KG1 (cell line): Measurements from ENCODE around the gene NPR2.

Source experiments
- DNase-seq: peaks from one replicate; lab custom pipeline; 2025; lab: John Stamatoyannopoulos, UW

Gene NPR2

GRCh38 chr9:35832814-35833213 lies 41.4 kb downstream of the NPR2 start:
- no peak for DNase-seq

- DNase-seq = no peak
Observed at GRCh38 chr9:35834260-35835215, 43.1 kb downstream of the NPR2 start.

GRCh38 chr9:35835216-35835632 lies 43.8 kb downstream of the NPR2 start:
- DNase-seq = no peak

- no peak for DNase-seq
Observed at GRCh38 chr9:35835766-35836165, 44.4 kb downstream of the NPR2 start.

- no peak for DNase-seq
Observed at GRCh38 chr9:35836595-35836994, 45.2 kb downstream of the NPR2 start.

- no peak for DNase-seq
Observed at GRCh38 chr9:35839926-35840325, 48.5 kb downstream of the NPR2 start.

GRCh38 chr9:35840881-35841644 lies 49.7 kb downstream of the NPR2 start:
- DNase-seq = no peak

GRCh38 chr9:35841645-35841900 lies 50.2 kb downstream of the NPR2 start:
- DNase-seq = no peak

GRCh38 chr9:35842020-35842745 lies 50.8 kb downstream of the NPR2 start:
- DNase-seq = no peak

GRCh38 chr9:35842795-35843194 lies 51.4 kb downstream of the NPR2 start:
- no peak for DNase-seq

GRCh38 chr9:35844628-35845270 lies 53.4 kb downstream of the NPR2 start:
- DNase-seq = peak; percentile 83

GRCh38 chr9:35845824-35846771 lies 54.7 kb downstream of the NPR2 start:
- no peak for DNase-seq

GRCh38 chr9:35847792-35848572 lies 56.6 kb downstream of the NPR2 start:
- no peak for DNase-seq

GRCh38 chr9:35852267-35852815 lies 61.0 kb downstream of the NPR2 start:
- no peak for DNase-seq

- DNase-seq = no peak
Observed at GRCh38 chr9:35852876-35853865, 61.8 kb downstream of the NPR2 start.

GRCh38 chr9:35854091-35854762 lies 62.8 kb downstream of the NPR2 start:
- DNase-seq = no peak

GRCh38 chr9:35856206-35856605 lies 64.8 kb downstream of the NPR2 start:
- DNase-seq = no peak

- no peak for DNase-seq
Observed at GRCh38 chr9:35856882-35857281, 65.5 kb downstream of the NPR2 start.
